Activated CD4-positive, CD25-positive, alpha-beta regulatory T cell treated with anti-CD3 and anti-CD28 coated beads, Interleukin-2, amount 50 U/mL, for 16 hours (primary cell): ENCODE data around the gene PLCH1.
"Not testable (repeated sequence)": the region's sequence is repeated elsewhere in the genome, so short reads cannot be mapped to it uniquely, and the experiment has no call there.

ENCODE experiments used
- DNase-seq: peaks from one replicate; pipeline ENCODE4 v3.0.0-alpha.2; 2020; ENCODE audit warnings: low read depth, low spot score

The PLCH1 gene

DNA sequence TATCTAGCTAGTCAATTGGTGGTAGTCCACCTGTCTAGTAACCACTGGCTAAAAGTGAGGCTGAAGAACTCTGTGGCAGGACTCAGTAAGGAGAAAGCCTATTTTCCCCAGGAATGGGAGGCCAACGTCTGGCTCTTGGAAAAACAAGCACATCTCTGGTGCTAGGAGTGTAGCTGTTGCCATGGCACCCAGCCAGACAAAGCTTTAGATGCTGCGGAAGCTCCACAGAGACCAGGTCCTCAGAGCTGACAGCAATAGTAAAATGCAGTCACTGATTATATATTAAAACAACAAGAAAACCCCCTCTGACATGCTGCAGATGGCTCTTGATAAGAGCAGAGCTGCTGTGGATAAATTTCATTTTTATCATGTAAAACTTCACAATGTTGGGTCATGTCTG lies 326.5 kb downstream of the PLCH1 start:
- no peak for DNase-seq

DNA sequence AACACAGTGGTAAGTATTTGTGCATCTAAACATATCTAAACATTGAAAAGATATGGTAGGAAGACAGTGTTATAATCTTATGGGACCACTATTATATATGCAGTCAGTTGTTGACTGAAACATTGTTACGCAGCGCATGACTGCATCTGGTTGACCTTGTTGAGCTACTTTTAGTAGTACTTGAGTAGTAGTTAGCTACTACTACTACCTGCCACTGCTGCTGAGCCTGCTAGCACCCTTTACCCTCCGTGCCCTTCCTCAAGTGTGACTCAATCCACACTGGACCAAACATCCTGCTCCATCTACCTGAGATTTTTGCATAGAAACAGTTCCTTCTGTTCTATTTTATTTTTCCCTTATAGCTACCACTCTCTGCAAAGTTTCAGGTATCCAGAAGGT lies 327.8 kb downstream of the PLCH1 start:
- no peak for DNase-seq

DNA sequence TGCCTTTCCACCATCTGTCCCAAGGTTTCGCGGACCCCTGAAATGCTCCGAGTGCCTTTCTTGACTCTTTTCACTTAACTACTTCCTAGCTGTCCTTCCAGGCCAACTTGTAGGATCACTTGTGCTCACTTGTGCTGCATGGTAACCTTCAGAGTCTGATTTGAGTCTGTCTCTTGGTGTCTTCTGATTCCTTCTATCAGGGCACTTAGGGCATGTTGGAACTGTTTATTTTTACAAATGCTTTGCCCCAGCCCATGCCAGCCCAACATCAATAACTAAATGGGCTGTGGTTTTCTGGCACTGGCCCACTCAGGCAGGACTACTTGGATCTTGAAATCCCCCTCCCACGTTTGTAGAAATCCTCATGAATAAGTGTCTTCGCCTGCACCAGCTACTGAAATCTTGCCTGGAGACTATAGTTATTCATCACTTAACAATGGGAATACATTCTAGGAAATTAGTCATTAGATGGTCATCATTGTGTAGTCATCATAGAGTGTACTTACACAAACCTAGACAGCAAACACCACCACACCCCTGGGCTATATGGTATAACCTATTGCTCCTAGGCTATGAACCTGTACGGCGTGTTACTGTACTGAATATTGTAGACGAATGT lies 328.3 kb downstream of the PLCH1 start:
- DNase-seq, result no peak

DNA sequence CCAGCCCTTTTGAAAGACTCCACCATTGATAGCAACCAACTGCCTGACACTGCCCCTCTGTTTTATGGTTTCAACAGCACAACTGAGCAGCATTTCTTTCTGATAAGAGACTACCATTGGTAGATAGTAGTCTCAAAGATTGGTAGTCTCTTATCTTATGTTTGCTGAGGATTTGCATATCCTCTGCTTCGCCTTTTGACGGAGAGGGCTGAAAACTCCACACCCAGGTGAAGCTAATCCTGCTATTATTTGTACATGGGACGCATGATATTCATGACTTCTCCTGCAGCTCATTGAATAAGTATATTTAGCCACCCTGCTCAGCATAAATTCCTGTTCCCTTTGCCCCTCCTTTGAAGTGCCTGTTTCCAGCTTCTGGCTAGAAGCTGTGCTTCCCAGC lies 332.0 kb downstream of the PLCH1 start:
- DNase-seq, result no peak

DNA sequence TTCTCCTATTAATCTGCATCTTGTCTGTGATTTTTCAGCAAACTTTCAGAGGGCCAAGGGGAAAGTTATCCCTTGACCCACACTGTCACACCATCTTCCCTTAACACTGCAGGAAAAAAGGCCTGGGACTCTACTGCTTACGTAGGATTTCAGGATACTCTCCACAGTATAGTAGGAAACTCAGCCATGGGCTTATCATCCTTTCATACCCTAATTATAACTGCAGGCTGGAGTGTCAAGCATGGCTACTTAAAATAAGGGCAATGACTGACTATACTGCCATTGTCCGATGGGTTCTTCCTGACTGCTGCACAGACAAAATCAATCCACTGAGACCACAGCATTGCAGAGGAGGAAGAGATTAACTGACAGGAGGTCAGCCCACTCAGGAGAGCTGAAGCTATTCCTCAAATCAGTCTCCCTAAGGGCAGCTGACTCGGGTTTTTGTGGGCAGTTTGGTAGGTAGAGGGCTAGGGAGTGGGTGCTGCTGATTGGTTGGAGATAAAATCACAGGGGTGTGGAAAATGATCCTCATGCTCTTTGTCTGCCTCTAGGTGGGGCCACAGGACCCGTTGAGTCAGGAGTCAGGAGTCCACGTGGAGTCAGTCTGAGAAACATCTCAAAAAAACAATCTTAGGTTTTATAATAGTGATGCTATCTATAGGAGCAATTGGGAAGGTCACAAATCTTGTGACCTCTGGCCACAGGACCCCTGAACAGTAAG lies 333.2 kb downstream of the PLCH1 start:
- DNase-seq, result no peak

DNA sequence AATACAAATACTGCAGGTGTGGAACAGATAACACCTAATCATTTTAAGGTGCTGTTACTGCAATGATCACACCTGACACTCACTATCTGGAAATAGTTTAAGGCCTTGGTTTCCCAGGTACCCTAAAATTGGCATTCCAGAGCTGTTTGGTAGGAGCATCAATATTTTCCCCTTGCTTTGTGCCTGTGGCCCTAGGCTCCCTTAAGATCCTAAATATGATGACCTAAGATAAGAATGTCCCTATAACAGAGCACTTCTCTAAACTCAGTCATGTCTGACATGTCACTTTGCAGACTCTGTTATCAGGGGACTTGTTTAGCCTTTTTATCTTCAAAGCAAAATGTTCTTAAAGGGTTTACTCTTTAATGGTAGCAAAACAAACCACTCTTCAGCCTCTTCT lies 335.5 kb downstream of the PLCH1 start:
- no peak for DNase-seq

DNA sequence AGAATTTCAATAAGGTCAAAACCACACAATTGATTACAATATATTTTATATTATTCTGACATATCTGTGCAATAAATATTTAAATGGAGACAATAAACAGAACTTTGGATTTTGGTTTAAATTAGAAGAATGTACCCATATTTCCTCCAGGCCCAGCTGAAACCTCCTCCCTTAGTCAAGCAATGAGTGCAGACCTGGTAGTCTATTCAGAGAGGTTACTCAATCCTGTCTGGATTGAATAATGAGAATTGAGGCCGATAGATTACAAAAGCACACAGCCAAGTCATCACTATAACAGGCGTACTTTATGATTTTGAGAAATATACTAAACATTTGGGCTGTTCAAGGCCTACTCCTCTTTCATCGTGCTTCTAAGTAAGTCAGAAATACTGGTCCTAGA lies 336.9 kb downstream of the PLCH1 start:
- no peak for DNase-seq

DNA sequence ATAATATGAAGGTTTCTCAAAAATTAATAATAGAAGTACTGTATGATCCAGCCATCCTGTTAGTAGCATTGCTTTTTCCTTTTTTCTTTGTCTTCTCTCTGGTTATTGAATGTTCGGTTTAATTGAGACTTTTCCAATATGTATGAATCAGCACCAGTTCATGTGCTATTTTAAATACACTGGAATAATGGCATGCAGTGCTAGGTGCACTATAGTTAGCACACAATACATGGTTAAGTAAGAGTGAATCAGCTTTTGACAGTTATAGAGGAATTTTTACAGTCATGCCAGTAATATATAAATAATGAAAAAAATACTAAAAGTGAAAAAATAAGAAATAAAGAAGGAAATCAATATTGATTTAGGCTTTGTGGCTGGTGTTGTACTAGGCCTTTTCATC lies 337.5 kb downstream of the PLCH1 start:
- DNase-seq, result no peak

DNA sequence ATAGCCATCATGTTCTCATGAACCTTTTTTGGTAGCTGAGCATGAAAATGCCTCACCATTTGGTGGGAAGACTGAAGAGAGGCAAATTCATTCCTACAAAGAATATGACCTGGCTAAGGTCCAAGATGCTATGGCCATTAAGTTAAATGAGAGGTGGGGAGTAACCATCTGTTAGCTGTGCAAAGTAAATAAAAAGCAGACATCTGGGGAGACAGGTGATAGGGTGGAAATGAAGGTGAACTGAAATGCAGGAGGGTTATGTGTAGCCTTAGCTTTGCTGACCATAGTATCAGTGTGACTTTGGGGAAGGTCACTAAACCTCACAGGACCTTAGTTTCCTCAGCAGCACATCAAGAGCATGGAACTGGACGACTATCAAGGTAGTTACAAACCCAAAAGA lies 340.4 kb downstream of the PLCH1 start:
- no peak for DNase-seq

DNA sequence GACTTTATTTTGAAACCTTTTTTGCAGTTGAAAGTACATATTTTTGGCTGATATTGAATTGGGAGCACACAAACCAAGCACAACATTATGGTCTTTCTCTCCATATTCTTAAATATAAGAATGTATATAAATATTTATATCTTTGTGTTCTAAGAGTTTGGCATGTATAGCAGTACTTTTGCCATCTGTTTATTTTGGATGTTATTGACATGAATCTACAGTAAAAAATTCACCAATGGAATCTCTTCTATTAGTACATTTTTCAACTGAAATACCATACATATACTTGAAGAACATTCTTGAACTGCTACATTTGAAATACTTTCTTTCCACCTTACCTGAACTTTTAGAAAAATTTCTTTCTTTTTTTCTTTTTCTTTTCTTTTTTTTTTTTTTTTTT lies 342.2 kb downstream of the PLCH1 start:
- DNase-seq, result no peak

DNA sequence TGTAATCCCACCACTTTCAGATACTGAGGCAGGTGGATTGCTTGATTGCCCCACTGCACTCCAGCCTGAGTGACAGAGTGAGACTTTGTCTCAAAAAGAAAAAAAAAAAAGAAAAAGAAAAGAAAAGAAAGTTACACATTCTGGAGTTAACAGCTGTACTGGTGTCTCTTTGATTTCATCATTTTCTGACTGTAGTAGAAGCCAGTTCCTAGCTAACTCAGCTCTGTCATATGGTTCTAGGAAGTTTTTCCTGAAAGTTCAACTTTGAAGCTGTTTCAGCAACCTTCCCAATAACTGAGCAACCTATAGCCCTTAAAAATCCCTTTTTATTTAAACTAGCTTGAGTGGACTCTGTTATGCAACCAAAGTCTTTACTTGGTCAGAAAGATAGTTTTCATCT lies 346.8 kb downstream of the PLCH1 start:
- no peak for DNase-seq

DNA sequence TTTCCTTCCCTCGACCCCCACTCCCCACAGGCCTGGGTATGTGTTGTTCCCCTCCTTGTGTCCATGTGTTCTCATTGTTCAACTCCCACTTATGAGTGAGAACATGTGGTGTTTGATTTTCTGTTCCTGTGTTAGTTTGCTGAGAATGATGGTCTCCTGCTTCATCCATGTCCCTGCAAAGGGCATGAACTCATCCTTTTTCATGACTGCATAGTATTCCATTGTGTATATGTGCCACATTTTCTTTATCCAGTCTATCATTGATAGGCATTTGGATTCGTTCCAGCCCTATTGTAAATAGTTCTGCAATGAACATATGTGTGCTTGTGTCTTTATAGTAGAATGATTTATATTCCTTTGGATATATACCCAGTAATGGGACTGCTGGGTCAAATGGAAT lies 350.0 kb downstream of the PLCH1 start:
- DNase-seq, result not testable (repeated sequence)

DNA sequence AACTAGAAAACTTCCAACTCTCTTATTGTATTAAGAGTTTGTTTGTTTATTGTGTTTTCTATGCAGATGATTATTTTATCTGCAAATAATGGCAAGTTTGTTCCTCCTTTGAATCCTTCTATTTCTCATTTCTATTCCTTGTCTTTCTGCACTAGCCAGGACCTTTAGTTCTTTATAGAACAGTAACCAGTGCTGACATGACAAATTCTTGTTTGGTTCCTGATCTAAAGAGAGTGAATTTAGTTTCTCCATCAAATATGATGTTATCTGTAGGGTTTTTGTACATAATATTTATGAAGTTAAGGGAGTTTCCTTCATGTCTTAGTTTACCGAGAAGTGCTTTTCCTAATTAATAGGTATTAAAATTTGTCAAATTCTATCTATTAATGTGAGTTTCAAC lies 350.6 kb downstream of the PLCH1 start:
- DNase-seq, result no peak

DNA sequence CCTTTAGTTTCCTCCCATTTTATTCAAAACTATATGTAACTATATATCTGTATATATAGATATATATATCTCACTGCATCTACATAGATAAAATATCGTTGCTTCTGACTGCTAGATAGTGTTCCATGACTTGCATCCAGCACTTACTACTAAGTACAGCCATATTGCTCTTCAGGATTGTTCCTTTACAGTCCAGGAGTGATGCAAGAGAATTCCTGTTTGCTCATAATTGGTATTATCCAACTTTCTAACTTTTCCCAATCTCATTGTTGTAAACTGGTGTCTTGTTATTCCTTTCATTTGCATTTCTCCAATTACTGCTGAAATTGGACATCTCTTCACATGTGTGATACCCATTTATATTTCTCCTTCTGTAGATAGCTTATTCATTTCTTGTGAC lies 351.6 kb downstream of the PLCH1 start:
- DNase-seq, result no peak

DNA sequence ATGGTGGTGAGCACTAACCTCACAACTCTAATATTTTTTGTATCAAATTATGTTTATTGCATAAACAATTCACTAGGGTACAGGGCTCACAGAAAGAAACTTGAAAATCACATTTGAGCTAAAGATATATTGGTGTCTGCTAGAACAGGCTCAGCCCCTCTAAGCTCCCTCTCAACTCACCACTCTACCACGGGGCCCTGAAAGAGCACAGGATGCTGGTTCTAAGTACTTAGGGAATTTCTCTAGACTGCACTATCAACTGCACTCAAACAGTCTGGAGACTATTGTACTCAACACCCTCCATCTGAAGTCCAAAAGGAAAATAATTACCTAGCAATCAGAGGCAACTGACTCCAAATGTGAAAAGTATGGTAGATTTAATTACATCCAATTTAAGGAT lies 352.7 kb downstream of the PLCH1 start:
- no peak for DNase-seq

DNA sequence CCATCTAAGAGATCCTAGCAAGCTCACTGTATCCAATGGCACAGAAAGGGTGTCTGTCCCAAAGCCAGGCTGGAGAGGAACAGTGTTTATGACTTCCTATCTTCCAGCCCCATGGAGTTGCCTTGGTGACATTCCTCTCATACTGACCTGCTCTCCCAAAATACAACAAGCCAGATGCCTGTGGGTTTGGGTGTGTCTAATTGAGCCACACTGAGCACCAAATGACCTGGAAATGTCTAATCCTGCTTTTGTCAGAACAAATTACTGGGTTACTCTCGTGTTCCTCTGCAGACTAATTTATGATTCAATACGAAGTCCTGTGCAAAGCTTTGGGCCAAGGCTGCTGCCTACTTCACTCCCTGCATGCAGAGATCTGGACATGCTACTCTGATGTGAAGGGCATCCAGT lies 353.3 kb downstream of the PLCH1 start:
- no peak for DNase-seq

DNA sequence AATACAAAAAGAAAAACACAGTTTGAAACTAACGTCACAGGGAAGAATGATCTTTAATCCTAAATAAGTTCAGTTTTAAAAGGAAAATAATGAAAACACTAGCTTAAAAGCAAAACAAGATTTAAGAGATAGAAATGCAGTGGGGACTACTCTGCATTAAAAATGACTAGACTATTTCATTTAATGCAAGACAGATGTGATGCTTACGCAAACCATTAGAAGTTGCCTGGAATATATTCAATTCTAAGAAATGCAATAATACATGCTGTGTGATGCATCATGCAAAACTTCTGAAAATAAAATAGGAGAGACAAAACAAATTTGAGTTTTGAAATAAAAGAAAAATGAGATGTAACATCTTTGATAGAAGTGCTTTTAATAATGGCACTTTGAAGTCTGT lies 353.8 kb downstream of the PLCH1 start:
- DNase-seq, result no peak

DNA sequence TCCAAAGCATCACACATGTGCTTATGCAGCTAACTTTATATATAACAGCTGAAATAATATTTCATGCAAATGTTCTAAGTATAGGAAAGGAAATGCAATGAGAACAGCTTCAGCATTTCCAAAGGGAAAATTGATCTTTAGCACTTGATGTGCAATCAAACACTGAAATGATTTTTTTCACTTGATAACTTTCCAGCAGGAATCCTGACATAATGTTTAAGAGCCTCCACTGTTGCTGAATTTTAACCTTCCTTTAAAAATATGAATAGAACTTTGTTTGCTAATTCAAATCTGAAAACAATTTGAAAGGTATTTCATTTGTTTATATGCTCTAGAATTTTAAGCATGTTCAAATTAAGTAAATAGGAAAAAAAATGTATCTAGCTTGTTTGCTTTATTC lies 354.5 kb downstream of the PLCH1 start:
- no peak for DNase-seq

DNA sequence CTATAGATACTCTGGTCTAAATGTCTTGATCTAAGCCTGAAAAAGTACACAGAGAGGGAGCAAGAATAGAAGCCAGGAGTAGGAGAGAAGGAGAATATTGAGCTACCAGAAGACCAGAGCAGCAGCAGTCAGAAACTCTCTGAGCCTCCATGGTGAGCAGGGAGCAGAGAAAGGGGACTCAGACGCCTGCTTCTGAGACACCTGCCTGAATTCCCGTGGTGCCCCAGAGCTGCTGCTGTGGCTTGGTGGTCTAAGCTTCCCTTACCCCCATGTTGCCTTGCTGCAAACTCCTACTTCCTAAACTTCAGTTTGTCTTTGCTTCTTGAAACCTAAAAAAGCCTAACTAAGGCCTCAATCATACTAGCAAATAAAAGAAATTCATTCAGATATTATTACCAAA lies 356.5 kb downstream of the PLCH1 start:
- DNase-seq, result no peak

DNA sequence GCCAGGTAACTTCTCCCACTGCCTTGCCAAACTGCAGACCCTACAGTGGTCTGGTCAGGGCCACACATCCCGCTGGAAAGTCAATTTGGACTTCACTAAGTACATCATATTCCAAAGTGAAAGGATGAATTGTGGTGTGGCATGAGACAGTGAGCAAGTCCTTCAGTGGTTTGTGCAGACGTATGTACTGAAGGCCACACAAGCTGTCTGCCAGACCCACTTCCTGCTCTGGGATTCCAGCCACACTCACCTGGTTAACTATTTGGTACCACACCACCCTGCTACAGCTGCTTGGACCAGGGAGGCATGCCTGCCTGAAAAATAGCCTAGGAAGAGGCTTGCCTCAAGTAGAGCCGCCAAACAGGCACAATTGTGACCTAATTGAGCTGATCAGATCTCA lies 357.3 kb downstream of the PLCH1 start:
- no peak for DNase-seq

DNA sequence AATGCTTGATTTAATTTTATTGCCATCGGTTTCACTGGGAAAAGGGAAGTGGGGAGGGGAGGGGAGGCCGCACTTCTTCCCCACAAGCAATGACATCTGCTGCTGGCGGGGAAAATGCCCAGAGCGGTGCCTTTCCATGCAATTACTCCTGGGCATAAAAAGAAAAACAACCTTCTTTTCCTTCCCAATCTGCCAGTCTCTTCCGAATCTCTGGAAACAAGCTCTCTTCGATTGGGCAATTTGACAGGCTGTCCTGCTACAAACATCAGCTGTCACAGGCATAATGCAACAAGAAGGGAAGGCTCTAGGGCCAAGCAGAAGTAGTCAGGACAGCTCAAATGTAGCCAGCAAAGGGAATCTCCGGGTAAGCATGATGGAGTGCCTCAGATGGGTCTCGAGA lies 358.0 kb downstream of the PLCH1 start:
- DNase-seq, result no peak

DNA sequence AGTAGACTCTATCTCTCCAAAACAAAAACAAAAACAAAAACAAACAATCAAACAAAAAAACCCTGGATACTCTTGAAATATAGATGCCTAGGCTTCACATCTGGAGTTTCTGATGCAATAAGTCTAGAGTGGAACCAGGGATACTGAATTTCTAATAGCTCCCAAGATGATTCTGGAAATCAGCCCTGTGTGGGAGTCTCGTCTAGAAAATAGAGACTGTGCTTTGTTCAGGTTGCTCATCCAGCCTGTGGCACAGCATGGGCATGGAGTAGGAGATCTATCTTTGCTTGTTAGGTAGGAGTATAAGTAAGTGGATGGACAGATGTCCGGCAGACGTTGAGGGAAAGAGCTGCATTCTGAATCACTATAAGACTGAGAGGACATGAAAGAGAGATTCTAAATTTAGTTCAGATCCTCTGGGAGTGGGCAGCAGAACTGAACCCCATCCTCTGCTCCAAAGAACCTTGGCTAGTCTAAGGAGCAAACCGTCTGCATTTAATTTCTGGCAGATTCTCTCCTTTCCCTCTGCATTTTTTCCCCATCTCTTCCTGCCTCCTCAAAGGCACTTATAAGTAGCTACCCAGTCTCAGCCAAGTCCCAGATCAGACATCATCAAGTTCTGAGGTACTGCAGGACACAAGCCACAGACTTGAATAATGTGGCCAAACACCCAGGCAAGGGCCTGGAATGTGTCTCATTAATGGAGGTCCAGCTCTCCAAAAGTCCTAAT lies 358.8 kb downstream of the PLCH1 start:
- no peak for DNase-seq

DNA sequence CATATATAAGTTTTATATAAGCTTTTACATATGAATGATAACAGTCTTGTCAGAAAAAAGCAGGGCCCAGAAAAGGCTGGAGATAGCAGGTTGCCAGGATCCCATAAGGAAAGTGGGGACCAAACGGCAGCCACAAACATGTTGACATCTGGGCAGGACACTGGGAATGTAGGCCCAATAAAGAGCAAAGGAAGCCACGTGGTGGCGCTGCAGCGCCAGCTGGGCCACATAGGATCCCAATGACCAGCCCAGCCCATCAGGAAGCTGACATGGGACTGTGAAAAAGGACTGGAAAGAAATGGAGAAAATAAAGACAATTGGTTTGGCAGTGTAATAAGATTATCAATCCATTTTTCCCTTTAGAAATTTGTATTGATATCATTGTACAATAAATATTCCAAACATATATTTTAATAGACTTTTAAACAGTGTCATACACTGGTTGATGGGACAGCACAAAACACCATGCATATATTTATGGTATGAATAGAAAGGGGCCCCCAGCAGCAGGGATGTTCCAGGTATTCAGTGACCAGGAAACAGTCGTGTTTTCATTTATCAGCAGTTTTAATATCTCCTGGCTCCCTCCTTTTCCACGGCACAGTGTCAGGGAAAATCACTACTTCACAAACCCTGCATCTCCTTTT lies 362.4 kb downstream of the PLCH1 start:
- DNase-seq, result no peak
